ENCODE measurements around the gene NUP88. TPM values are rescaled to one million over a fixed set of nuclear protein-coding genes. Genes with fewer than 3 reads are reported as not detected.
"Not testable (repeated sequence)": the region's sequence is repeated elsewhere in the genome, so short reads cannot be mapped to it uniquely, and the experiment has no call there.

NUP88 gene
- total and polyA plus RNA-seq, 2 experiments from 2014 or later: 42.9 TPM

DNA sequence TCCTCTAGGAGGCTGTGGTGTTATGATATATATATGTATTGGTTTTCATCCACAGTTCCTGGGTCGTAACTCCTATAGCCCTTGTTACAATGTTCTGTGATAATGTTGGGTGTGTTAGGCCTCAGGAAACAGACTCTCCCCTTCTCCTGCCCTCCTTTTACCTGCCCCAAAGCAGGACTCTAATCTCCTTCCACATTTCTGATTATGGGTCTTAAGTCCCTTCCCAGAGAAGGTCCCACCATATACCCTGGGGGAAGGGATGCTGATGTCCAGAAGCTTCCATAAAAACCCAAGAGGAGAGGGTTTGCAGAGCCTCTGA is 19.9 kb upstream of the NUP88 start:
- peaks cover 43% of the 10 kb centered on the region for H3K79me2 ChIP-seq (ENCODE audit: insufficient read depth)
- H3K9ac ChIP-seq: peak overlapping the region; percentile 36
- 0 out of 2 replicates have a peak overlapping the region, but pooled peaks have one; percentile 12 for H3K27ac ChIP-seq
- H3K27me3 ChIP-seq (replicated peaks; ENCODE audit: insufficient read depth): no peaks in the 10 kb centered on the region
- in situ Hi-C loops (cut with MboI): no loop called here
- 0% methylated on average over 1 of the region's 1 CpG for WGBS, 2 experiments (ENCODE audit: low coverage in 1 of 2, low lambda C conversion rate in 2 of 2, missing lambda C conversion rate in 2 of 2)
- H3K9me3 ChIP-seq (ENCODE audit: low read depth): no peaks in the 10 kb centered on the region
- H2AFZ ChIP-seq: peak overlapping the region; percentile 83
- no peak for TF ChIP-seq EZH2 (IDR thresholded peaks at IDR 0.05; ENCODE audit: insufficient read depth, poor library complexity, severe bottlenecking)
- TF ChIP-seq EZH2phosphoT487 (IDR thresholded peaks at IDR 0.05; ENCODE audit: insufficient read depth, low read depth): no peak
- H3F3A ChIP-seq (ENCODE audit: insufficient read depth): peaks cover 19% of the 10 kb centered on the region; the same call in 1 of the 2 replicates
- no peaks in the 10 kb centered on the region for H4K20me1 ChIP-seq (ENCODE audit: insufficient read depth)
- peak overlapping the region; percentile 89 for H3K4me3 ChIP-seq
- H3K9me2 ChIP-seq (ENCODE audit: insufficient read depth): no peaks in the 10 kb centered on the region
- no peak for DNase-seq
- peaks cover 10% of the 10 kb centered on the region; the same call in 1 of the 2 replicates for H3K4me1 ChIP-seq (ENCODE audit: insufficient read depth)
- peak overlapping the region; percentile 71 for H3K4me2 ChIP-seq (ENCODE audit: unreplicated experiment)
- peaks cover 27% of the 10 kb centered on the region for H3K36me3 ChIP-seq (ENCODE audit: low read depth)

DNA sequence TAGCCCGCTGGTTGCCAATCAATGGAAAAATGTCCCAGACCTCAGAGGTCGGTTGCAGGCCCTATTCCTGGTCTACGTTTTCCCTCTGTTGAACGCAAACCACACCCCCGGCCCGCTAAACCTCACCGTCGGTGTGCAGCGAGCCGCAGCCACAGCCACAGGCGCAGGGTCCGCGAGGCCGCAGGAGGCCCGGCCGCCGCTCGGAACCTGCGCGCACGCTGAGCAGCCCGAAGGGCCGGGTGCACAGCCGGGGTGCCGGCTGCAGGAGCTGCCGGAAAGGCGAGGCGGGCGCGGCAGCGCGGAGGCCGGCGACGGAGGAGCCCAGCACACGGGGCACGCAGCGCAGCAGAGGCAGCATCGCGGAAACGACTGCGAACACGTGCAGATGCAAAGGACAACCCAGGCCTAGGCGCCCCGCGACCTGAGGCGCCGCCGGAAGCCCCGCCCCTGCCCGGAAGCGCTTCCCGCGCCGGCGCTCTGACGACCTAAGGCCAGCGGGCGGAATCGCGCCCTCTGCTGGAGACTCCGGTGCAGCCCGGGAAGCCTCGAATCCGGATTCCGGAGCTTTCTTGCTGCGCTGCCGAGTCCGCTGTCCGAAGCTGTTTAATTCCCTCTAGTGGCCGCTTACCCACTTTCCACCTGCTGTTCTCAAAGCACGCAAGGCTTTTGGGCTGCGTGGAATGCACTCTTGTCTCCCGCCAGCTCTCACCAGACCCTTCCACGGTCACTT is 19.4 kb upstream of the NUP88 start, which contains the start of gene C1QBP:
Gene C1QBP, minus strand, starts transcription at position 440 of the 730 bp plus-strand sequence. Its CDS starts 82 bp downstream, at position 358.
- Histone ChIP-seq H3K9me3 (ENCODE audit: low read depth) (no peaks in the 10 kb centered on the region), H4K20me1 (ENCODE audit: insufficient read depth) (no peaks in the 10 kb centered on the region), H3K9ac (peak within 1 kb of the TSS; percentile 83), H2AFZ (peak within 1 kb of the TSS; percentile 83), H3K4me1 (ENCODE audit: insufficient read depth) (peaks cover 10% of the 10 kb centered on the region; the same call in 1 of the 2 replicates), H3K9me2 (ENCODE audit: insufficient read depth) (no peaks in the 10 kb centered on the region), H3K27ac (peak within 1 kb of the TSS; percentile 44), H3K4me2 (ENCODE audit: unreplicated experiment) (peak within 1 kb of the TSS; percentile 90), H3F3A (ENCODE audit: insufficient read depth) (peaks cover 21% of the 10 kb centered on the region; the same call in 1 of the 2 replicates), H3K36me3 (ENCODE audit: low read depth) (peaks cover 27% of the 10 kb centered on the region), H3K27me3 (replicated peaks; ENCODE audit: insufficient read depth) (no peaks in the 10 kb centered on the region), H3K79me2 (ENCODE audit: insufficient read depth) (peaks cover 45% of the 10 kb centered on the region), H3K4me3 (peak within 1 kb of the TSS; percentile 89)
- peak; percentile 95 for DNase-seq
- TF ChIP-seq EZH2 (IDR thresholded peaks at IDR 0.05; ENCODE audit: insufficient read depth, poor library complexity, severe bottlenecking) (no peak), EZH2phosphoT487 (IDR thresholded peaks at IDR 0.05; ENCODE audit: insufficient read depth, low read depth) (no peak)
- 2% methylated on average over 28 to 49 of the region's 75 CpGs for WGBS, 2 experiments (ENCODE audit: low coverage in 1 of 2, low lambda C conversion rate in 2 of 2, missing lambda C conversion rate in 2 of 2)
- in situ Hi-C loops (cut with MboI): no loop called here

DNA sequence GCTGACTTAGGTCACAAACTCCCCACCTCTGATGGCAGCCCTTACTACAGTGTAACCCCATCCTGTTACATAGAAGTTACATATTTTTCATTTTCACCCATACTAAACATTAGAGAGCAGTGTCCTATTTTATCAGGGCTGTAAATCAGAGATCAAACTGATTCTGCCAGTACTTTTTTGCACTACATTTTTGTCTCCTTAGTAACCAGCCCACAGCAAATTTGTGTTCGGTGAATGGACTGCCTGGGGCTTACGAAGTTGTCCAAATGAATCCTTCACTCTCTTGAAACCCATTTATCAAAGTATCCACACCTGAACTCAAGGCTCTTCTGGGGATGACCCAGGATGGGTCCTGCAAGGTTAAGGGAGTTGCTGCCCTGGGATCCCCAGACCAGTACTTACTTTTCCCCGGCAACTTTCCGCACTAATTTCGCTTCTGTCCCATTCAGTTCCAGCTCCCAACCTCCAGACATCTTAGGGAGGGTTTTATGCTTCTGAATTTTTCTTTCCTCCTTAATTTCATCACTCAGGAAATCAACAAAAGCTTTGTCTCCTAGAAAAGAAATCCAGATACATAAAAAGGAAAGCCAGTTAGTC is 18.4 kb upstream of the NUP88 start:
- Histone ChIP-seq H3K4me3 (peak overlapping the region; percentile 89), H3K27me3 (replicated peaks; ENCODE audit: insufficient read depth) (no peaks in the 10 kb centered on the region), H2AFZ (peak overlapping the region; percentile 73), H3K9ac (peak overlapping the region; percentile 83), H3F3A (ENCODE audit: insufficient read depth) (peaks cover 30% of the 10 kb centered on the region; the same call in 1 of the 2 replicates), H4K20me1 (ENCODE audit: insufficient read depth) (no peaks in the 10 kb centered on the region), H3K4me1 (ENCODE audit: insufficient read depth) (peaks cover 10% of the 10 kb centered on the region; the same call in 1 of the 2 replicates), H3K9me3 (ENCODE audit: low read depth) (no peaks in the 10 kb centered on the region), H3K36me3 (ENCODE audit: low read depth) (peaks cover 33% of the 10 kb centered on the region), H3K9me2 (ENCODE audit: insufficient read depth) (no peaks in the 10 kb centered on the region), H3K79me2 (ENCODE audit: insufficient read depth) (peaks cover 50% of the 10 kb centered on the region), H3K27ac (peak overlapping the region; percentile 44), H3K4me2 (ENCODE audit: unreplicated experiment) (peak overlapping the region; percentile 90)
- TF ChIP-seq EZH2phosphoT487 (IDR thresholded peaks at IDR 0.05; ENCODE audit: insufficient read depth, low read depth) (no peak), EZH2 (IDR thresholded peaks at IDR 0.05; ENCODE audit: insufficient read depth, poor library complexity, severe bottlenecking) (no peak)
- DNase-seq: peak; percentile 72
- in situ Hi-C loops (cut with MboI): no loop called here
- 37 to 39% methylated on average over 5 of the region's 5 CpGs for WGBS, 2 experiments (ENCODE audit: low coverage in 1 of 2, low lambda C conversion rate in 2 of 2, missing lambda C conversion rate in 2 of 2)

DNA sequence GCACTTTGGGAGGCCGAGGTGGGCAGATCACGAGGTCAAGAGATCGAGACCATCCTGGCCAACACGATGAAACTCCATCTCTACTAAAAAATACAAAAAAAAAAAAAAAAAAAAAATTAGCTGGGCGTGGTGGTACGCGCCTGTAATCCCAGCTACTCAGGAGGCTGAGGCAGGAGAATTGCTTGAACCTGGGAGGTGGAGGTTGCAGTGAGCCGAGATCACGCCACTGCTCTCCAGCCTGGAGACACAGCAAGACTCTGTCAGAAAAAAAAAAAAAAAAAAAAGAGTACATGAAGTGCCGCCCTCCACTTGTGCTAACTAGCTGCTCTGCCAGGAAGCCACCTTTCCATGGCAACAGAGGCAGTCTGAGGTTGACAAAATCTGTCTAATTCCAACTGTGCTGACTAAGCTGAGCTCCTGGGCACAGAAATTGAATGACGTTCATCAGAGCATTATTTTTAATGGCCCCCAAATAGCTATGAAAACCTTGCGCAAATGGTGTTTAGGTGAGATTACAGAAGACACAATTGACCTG is 16.4 kb upstream of the NUP88 start:
- H4K20me1 ChIP-seq (ENCODE audit: insufficient read depth); H3K9ac ChIP-seq; H3K9me3 ChIP-seq (ENCODE audit: low read depth); H2AFZ ChIP-seq; H3K4me3 ChIP-seq; H3K27ac ChIP-seq; H3K9me2 ChIP-seq (ENCODE audit: insufficient read depth); H3K4me2 ChIP-seq (ENCODE audit: unreplicated experiment); H3K27me3 ChIP-seq (replicated peaks; ENCODE audit: insufficient read depth); in situ Hi-C loops (cut with MboI): not testable (repeated sequence)
- Histone ChIP-seq H3K36me3 (ENCODE audit: low read depth) (peaks cover 43% of the 10 kb centered on the region), H3K4me1 (ENCODE audit: insufficient read depth) (peaks cover 10% of the 10 kb centered on the region; the same call in 1 of the 2 replicates), H3K79me2 (ENCODE audit: insufficient read depth) (peaks cover 50% of the 10 kb centered on the region), H3F3A (ENCODE audit: insufficient read depth) (peaks cover 40% of the 10 kb centered on the region; the same call in 1 of the 2 replicates)
- 87 to 91% methylated on average over 10 to 12 of the region's 12 CpGs for WGBS, 2 experiments (ENCODE audit: low coverage in 1 of 2, low lambda C conversion rate in 2 of 2, missing lambda C conversion rate in 2 of 2)
- peak; percentile 49 for DNase-seq

Data from GM23248 (cell line).